Measurements from ENCODE around the gene CYBC1.

DNA sequence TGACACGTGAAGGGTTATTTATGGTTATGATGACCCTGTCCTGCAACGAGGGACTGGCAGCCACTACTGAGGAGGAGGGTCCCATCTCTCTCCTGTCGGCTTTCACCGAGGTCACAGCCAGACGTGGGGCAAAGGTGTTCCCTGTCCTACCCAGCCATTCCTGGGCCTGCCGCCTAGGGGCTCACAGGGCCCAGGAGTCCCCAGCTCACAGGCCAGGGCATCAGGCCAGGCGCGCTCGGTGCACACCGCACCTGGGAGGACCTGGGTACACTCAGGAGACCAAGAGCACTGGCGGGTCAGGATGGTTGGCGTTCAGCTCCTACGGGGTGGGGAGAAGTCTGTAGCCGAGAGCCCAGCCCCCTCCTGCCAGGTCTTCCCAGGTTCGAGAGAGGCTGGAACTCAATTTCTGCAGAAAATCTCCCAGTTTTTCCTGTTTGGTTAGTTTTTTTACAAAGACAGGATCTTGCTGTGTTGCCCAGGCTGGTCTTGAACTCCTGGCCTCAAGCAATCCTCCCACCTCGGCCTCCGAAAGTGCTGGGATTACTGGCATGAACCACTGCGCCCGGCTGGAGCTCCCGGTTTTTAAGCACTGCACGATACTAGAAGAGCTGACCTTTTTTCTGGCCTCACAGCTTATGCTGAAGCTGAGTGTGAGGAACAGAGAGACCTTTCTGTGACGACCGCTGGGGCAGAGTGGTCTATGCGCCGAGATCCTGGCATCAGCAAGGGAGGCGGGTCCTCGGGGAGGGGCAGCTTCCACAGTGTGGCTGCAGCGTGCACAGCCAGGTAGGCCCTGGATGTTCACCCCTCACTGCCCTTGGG lies 7.7 kb downstream of the CYBC1 start:
- TF ChIP-seq, protein P1, sequence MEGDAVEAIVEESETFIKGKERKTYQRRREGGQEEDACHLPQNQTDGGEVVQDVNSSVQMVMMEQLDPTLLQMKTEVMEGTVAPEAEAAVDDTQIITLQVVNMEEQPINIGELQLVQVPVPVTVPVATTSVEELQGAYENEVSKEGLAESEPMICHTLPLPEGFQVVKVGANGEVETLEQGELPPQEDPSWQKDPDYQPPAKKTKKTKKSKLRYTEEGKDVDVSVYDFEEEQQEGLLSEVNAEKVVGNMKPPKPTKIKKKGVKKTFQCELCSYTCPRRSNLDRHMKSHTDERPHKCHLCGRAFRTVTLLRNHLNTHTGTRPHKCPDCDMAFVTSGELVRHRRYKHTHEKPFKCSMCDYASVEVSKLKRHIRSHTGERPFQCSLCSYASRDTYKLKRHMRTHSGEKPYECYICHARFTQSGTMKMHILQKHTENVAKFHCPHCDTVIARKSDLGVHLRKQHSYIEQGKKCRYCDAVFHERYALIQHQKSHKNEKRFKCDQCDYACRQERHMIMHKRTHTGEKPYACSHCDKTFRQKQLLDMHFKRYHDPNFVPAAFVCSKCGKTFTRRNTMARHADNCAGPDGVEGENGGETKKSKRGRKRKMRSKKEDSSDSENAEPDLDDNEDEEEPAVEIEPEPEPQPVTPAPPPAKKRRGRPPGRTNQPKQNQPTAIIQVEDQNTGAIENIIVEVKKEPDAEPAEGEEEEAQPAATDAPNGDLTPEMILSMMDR (IDR thresholded peaks at IDR 0.05): no peak
- TF ChIP-seq EZH2 (IDR thresholded peaks at IDR 0.05; ENCODE audit: borderline replicate concordance, insufficient read depth, low read depth, low read length, poor library complexity, severe bottlenecking): no peak

Measured in B cell (primary cell).